ENCODE data around the gene FRYL.

The FRYL gene

GRCh38 chr4:48623182-48623780 is 156.8 kb downstream of the FRYL start:
- TF ChIP-seq CTCF (IDR thresholded peaks at IDR 0.05; ENCODE audit: insufficient read depth, missing control alignments) = no peak
- DNase-seq (ENCODE audit: insufficient read length, low spot score) (no peak), FAIRE-seq (peak; percentile 41)

- DNase-seq (ENCODE audit: insufficient read length, low spot score) = no peak
- no peak for FAIRE-seq
- TF ChIP-seq CTCF (IDR thresholded peaks at IDR 0.05; ENCODE audit: insufficient read depth, missing control alignments) = no peak
Observed at GRCh38 chr4:48620831-48621230, 159.2 kb downstream of the FRYL start.

- DNase-seq (ENCODE audit: insufficient read length, low spot score) = no peak
- no peak for TF ChIP-seq CTCF (IDR thresholded peaks at IDR 0.05; ENCODE audit: insufficient read depth, missing control alignments)
- FAIRE-seq = peak; percentile 69
Observed at GRCh38 chr4:48620093-48620492, 160.0 kb downstream of the FRYL start.

- no peak for FAIRE-seq
- DNase-seq (ENCODE audit: insufficient read length, low spot score) = no peak
- no peak for TF ChIP-seq CTCF (IDR thresholded peaks at IDR 0.05; ENCODE audit: insufficient read depth, missing control alignments)
Observed at GRCh38 chr4:48604527-48604926, 175.6 kb downstream of the FRYL start.

- DNase-seq (ENCODE audit: insufficient read length, low spot score) (no peak), FAIRE-seq (no peak)
- no peak for TF ChIP-seq CTCF (IDR thresholded peaks at IDR 0.05; ENCODE audit: insufficient read depth, missing control alignments)
Observed at GRCh38 chr4:48604041-48604440, 176.0 kb downstream of the FRYL start.

- FAIRE-seq (no peak), DNase-seq (ENCODE audit: insufficient read length, low spot score) (no peak)
- TF ChIP-seq CTCF (IDR thresholded peaks at IDR 0.05; ENCODE audit: insufficient read depth, missing control alignments) = no peak
Observed at GRCh38 chr4:48603366-48604003, 176.6 kb downstream of the FRYL start.

- DNase-seq (ENCODE audit: insufficient read length, low spot score) = no peak
- no peak for TF ChIP-seq CTCF (IDR thresholded peaks at IDR 0.05; ENCODE audit: insufficient read depth, missing control alignments)
- FAIRE-seq = no peak
Observed at GRCh38 chr4:48602763-48603162, 177.3 kb downstream of the FRYL start.
